Upper lobe of right lung (tissue), 1 donor: Measurements from ENCODE around the gene PLEKHN1. TPM values are rescaled to one million over a fixed set of nuclear protein-coding genes. Genes with fewer than 3 reads are reported as not detected.
"Not testable (repeated sequence)": the region's sequence is repeated elsewhere in the genome, so short reads cannot be mapped to it uniquely, and the experiment has no call there.

Experiments
- ATAC-seq: fragments of 200-7000 bp; cut with Tn5 transposase; one replicate; pipeline ENCODE4 v1.9.1; 2020; ENCODE audit warnings: mild to moderate bottlenecking, moderate library complexity
- DNase-seq: peaks from one replicate; pipeline ENCODE4 v3.0.0-alpha.2; 2020
- H3K27ac ChIP-seq: fragments of 200-600 bp; one replicate; pipeline ENCODE4 v1.8.0; 2022
- H3K27me3 ChIP-seq: fragments of 200-600 bp; one replicate; pipeline ENCODE4 v1.8.0; 2022; ENCODE audit warnings: mild to moderate bottlenecking
- H3K36me3 ChIP-seq: fragments of 200-600 bp; one replicate; pipeline ENCODE4 v1.8.0; 2022
- H3K4me1 ChIP-seq: fragments of 200-600 bp; one replicate; pipeline ENCODE4 v1.8.0; 2022
- H3K4me3 ChIP-seq: fragments of 200-600 bp; one replicate; pipeline ENCODE4 v1.8.0; 2022; ENCODE audit warnings: mild to moderate bottlenecking
- H3K9me3 ChIP-seq: fragments of 200-600 bp; one replicate; pipeline ENCODE4 v1.8.0; 2022
- CTCF ChIP-seq: fragments of 200-600 bp; IDR thresholded peaks from one replicate; pipeline ENCODE4 v1.8.0; 2022; ENCODE audit warnings: antibody characterized with exemption
- intact Hi-C: fragments of 100-400 bp; cut with DNase I; formaldehyde crosslinking; loops from one replicate; pipeline ENCODE4 v1.11.0; 2022
- total RNA-seq: library from RNA; stranded (reverse); fragmentation: NEBNext Ultra II Directional; extraction: Animal tissue kit (Norgen Biotek cat#: 25700); gene quantifications from one replicate; pipeline ENCODE4 v1.2.1, GENCODE V29; 2021
- donor health status: DM: no; HTN: yes; CAD: no; lungs with severe emphysema.

PLEKHN1 gene
- total RNA-seq, 1 donor from 2014 or later: 2.1 TPM

- no peaks in the 10 kb centered on the region for H3K36me3 ChIP-seq
- peaks cover 13% of the 10 kb centered on the region for H3K27me3 ChIP-seq
- intact Hi-C loops: no loop called here
- DNase-seq (peak; percentile 62), ATAC-seq (no peak)
- peaks cover 21% of the 10 kb centered on the region for H3K4me1 ChIP-seq
- H3K4me3 ChIP-seq: no peak overlapping the region
- no peaks in the 10 kb centered on the region for H3K9me3 ChIP-seq
- TF ChIP-seq CTCF: no peak
- H3K27ac ChIP-seq: no peak overlapping the region
Measured at GRCh38 chr1:1003618-1004419, 37.5 kb downstream of the PLEKHN1 start.

- intact Hi-C loops: no loop called here
- no peak for TF ChIP-seq CTCF
- H3K9me3 ChIP-seq: no peaks in the 10 kb centered on the region
- ATAC-seq: no peak
- H3K27me3 ChIP-seq: peaks cover 10% of the 10 kb centered on the region
- H3K4me3 ChIP-seq: no peak overlapping the region
- DNase-seq: no peak
- H3K36me3 ChIP-seq: no peaks in the 10 kb centered on the region
- H3K4me1 ChIP-seq: peaks cover 19% of the 10 kb centered on the region
- no peak overlapping the region for H3K27ac ChIP-seq
Measured at GRCh38 chr1:1004420-1004779, 38.1 kb downstream of the PLEKHN1 start.

GRCh38 chr1:1004780-1005697 is 38.8 kb downstream of the PLEKHN1 start:
- intact Hi-C loops: no loop called here
- Histone ChIP-seq H3K27me3 (peaks cover 8% of the 10 kb centered on the region), H3K27ac (no peak overlapping the region), H3K9me3 (no peaks in the 10 kb centered on the region), H3K36me3 (no peaks in the 10 kb centered on the region), H3K4me3 (no peak overlapping the region), H3K4me1 (peaks cover 17% of the 10 kb centered on the region)
- no peak for TF ChIP-seq CTCF
- DNase-seq (peak; percentile 81), ATAC-seq (peak; percentile 66)

GRCh38 chr1:1005774-1006304 is 39.6 kb downstream of the PLEKHN1 start:
- no peaks in the 10 kb centered on the region for H3K36me3 ChIP-seq
- ATAC-seq: no peak
- intact Hi-C loops: no loop called here
- no peak overlapping the region for H3K27ac ChIP-seq
- no peak for TF ChIP-seq CTCF
- H3K4me3 ChIP-seq: no peak overlapping the region
- peaks cover 17% of the 10 kb centered on the region for H3K4me1 ChIP-seq
- H3K27me3 ChIP-seq: peaks cover 5% of the 10 kb centered on the region
- H3K9me3 ChIP-seq: no peaks in the 10 kb centered on the region
- peak; percentile 57 for DNase-seq

GRCh38 chr1:1006305-1007159 is 40.2 kb downstream of the PLEKHN1 start:
- Histone ChIP-seq H3K4me3 (no peak overlapping the region), H3K27me3 (no peaks in the 10 kb centered on the region), H3K9me3 (no peaks in the 10 kb centered on the region), H3K4me1 (peaks cover 14% of the 10 kb centered on the region), H3K27ac (no peak overlapping the region), H3K36me3 (no peaks in the 10 kb centered on the region)
- intact Hi-C loops: no loop called here
- ATAC-seq: no peak
- TF ChIP-seq CTCF: no peak
- DNase-seq: peak; percentile 61

- H3K27me3 ChIP-seq, intact Hi-C loops, H3K4me3 ChIP-seq, H3K36me3 ChIP-seq, H3K9me3 ChIP-seq, DNase-seq, H3K27ac ChIP-seq, ATAC-seq: not testable (repeated sequence)
- peaks cover 22% of the 10 kb centered on the region for H3K4me1 ChIP-seq
Measured at GRCh38 chr1:1010131-1010530, 43.8 kb downstream of the PLEKHN1 start.
